ENCODE measurements around the gene ARMH3. TPM values are rescaled to one million over a fixed set of nuclear protein-coding genes. Genes with fewer than 3 reads are reported as not detected.

Gene ARMH3
- total RNA-seq, 1 experiment from 2014 or later, result 12.8 TPM

DNA sequence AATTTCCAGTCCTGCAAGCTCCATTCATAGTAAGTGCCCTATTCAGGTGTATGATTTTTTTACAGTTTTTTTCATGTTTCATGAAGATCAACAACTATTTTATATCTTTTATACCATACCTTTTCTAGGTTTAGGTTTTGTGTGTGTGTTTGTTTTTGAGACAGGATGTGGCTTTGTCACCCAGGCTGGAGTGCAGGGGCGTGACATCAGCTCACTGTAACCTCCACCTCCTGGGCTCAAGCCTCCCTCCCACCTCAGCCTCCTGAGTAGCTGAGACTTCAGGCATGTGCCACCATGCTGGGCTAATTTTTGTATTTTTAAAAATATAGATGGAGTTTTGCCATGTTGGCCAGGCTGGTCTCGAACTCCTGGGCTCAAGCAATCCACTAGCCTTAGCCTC, 35.0 kb downstream of the ARMH3 start:
- Histone ChIP-seq H3K27ac (no peak overlapping the region), H2AFZ (no peak overlapping the region), H3K4me3 (no peak overlapping the region), H3K4me1 (replicated peaks; ENCODE audit: insufficient read depth) (no peaks in the 10 kb centered on the region), H3F3A (ENCODE audit: insufficient read depth, low read depth) (no peaks in the 10 kb centered on the region), H4K20me1 (ENCODE audit: insufficient read depth) (no peaks in the 10 kb centered on the region), H3K4me2 (no peak overlapping the region), H3K9me2 (ENCODE audit: insufficient read depth) (no peaks in the 10 kb centered on the region), H3K27me3 (ENCODE audit: insufficient read depth, low read depth) (no peaks in the 10 kb centered on the region), H3K36me3 (ENCODE audit: low read depth) (no peaks in the 10 kb centered on the region), H3K9me3 (ENCODE audit: insufficient read depth, low read depth) (no peaks in the 10 kb centered on the region), H3K79me2 (ENCODE audit: low read depth) (no peaks in the 10 kb centered on the region)
- no TSS peak for BruUV-seq (replicated peaks)
- CTCF ChIA-PET, result interaction anchor here (0.6 kb wide), 1 partner anchor 808 kb away, joined by 3 read pairs; no protein-coding TSS in a partner anchor
- POLR2A ChIA-PET (ENCODE audit: unreplicated experiment), result no interaction called here
- no peak for DNase-seq
- intact Hi-C loops (cut with micrococcal nuclease; ENCODE audit: unreplicated experiment), result no loop called here
- TF ChIP-seq, protein P1, sequence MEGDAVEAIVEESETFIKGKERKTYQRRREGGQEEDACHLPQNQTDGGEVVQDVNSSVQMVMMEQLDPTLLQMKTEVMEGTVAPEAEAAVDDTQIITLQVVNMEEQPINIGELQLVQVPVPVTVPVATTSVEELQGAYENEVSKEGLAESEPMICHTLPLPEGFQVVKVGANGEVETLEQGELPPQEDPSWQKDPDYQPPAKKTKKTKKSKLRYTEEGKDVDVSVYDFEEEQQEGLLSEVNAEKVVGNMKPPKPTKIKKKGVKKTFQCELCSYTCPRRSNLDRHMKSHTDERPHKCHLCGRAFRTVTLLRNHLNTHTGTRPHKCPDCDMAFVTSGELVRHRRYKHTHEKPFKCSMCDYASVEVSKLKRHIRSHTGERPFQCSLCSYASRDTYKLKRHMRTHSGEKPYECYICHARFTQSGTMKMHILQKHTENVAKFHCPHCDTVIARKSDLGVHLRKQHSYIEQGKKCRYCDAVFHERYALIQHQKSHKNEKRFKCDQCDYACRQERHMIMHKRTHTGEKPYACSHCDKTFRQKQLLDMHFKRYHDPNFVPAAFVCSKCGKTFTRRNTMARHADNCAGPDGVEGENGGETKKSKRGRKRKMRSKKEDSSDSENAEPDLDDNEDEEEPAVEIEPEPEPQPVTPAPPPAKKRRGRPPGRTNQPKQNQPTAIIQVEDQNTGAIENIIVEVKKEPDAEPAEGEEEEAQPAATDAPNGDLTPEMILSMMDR (conservative IDR thresholded peaks at IDR 0.05), result no peak

DNA sequence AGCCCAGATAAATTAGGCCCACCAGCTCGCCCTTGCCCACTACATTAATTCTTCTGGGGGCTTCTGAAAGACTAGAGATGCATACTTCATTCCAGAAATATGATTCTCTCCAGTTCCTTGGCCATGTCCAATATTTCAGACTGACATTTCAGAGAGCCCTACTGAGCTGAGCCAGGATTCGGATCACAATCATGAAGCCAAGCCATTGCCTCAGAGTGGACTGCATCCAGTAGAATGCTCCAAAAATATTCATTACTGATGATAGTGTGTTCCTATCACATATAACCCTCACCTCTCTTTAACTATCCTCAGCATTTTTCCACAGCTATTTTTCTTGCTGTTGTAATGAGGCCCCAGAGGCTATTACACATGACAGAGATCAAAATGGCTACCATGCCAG, 38.7 kb downstream of the ARMH3 start:
- Histone ChIP-seq H3K4me1 (replicated peaks; ENCODE audit: insufficient read depth) (no peaks in the 10 kb centered on the region), H3K27ac (no peak overlapping the region), H3K27me3 (ENCODE audit: insufficient read depth, low read depth) (no peaks in the 10 kb centered on the region), H3K36me3 (ENCODE audit: low read depth) (no peaks in the 10 kb centered on the region), H3F3A (ENCODE audit: insufficient read depth, low read depth) (no peaks in the 10 kb centered on the region), H3K9me3 (ENCODE audit: insufficient read depth, low read depth) (no peaks in the 10 kb centered on the region), H3K4me2 (no peak overlapping the region), H3K4me3 (no peak overlapping the region), H4K20me1 (ENCODE audit: insufficient read depth) (no peaks in the 10 kb centered on the region), H3K79me2 (ENCODE audit: low read depth) (no peaks in the 10 kb centered on the region), H3K9me2 (ENCODE audit: insufficient read depth) (no peaks in the 10 kb centered on the region), H2AFZ (no peak overlapping the region)
- no peak for TF ChIP-seq EZH2 (IDR thresholded peaks at IDR 0.05; ENCODE audit: low read depth)
- TF ChIP-seq, protein P1 (conservative IDR thresholded peaks at IDR 0.05), result no peak
- ChIA-PET CTCF (interaction anchor here (0.6 kb wide), 1 partner anchor 8 kb away, joined by 5 read pairs; no protein-coding TSS in a partner anchor), POLR2A (ENCODE audit: unreplicated experiment) (no interaction called here)
- intact Hi-C loops (cut with micrococcal nuclease; ENCODE audit: unreplicated experiment), result no loop called here
- DNase-seq, result no peak
- no TSS peak for BruUV-seq (replicated peaks)

DNA sequence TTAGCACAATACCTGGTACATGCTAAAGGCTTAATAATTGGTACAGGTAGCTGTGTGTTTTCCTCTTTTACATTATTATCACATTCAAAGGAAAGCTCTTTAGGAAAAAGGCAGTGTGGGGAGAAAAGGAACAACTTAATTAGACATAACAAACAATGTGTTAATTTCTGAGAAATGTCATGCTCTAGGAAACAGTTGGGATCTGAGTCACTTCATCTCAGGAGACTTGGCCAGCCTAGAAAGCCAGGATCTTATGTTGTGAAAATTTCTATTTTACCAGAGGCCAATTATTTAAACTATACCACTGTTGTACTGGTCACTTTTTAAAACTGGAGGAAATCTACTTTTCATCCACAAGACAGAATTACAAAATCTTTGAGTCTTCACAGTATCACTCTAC, 39.6 kb downstream of the ARMH3 start:
- Histone ChIP-seq H3K9me3 (ENCODE audit: insufficient read depth, low read depth) (no peaks in the 10 kb centered on the region), H3K36me3 (ENCODE audit: low read depth) (no peaks in the 10 kb centered on the region), H3K4me2 (no peak overlapping the region), H3F3A (ENCODE audit: insufficient read depth, low read depth) (no peaks in the 10 kb centered on the region), H3K4me1 (replicated peaks; ENCODE audit: insufficient read depth) (no peaks in the 10 kb centered on the region), H3K27me3 (ENCODE audit: insufficient read depth, low read depth) (no peaks in the 10 kb centered on the region), H3K9me2 (ENCODE audit: insufficient read depth) (no peaks in the 10 kb centered on the region), H3K27ac (no peak overlapping the region), H4K20me1 (ENCODE audit: insufficient read depth) (no peaks in the 10 kb centered on the region), H2AFZ (no peak overlapping the region), H3K4me3 (no peak overlapping the region), H3K79me2 (ENCODE audit: low read depth) (no peaks in the 10 kb centered on the region)
- POLR2A ChIA-PET (ENCODE audit: unreplicated experiment), result no interaction called here
- no peak for TF ChIP-seq EZH2 (IDR thresholded peaks at IDR 0.05; ENCODE audit: low read depth)
- TF ChIP-seq, protein P1 (conservative IDR thresholded peaks at IDR 0.05), result no peak
- BruUV-seq (replicated peaks), result no TSS peak
- CTCF ChIA-PET, result no interaction called here
- DNase-seq, result no peak
- intact Hi-C loops (cut with micrococcal nuclease; ENCODE audit: unreplicated experiment), result no loop called here

Measured in PC-9 (cell line).